Esophagus mucosa (tissue), 1 donor: ENCODE measurements around the gene CLEC16A. TPM values are rescaled to one million over a fixed set of nuclear protein-coding genes. Genes with fewer than 3 reads are reported as not detected.
A peak's percentile ranks its signal among the peaks of the same experiment; 100 is the strongest.

Experiments used
- ATAC-seq: fragments of 200-7000 bp; cut with Tn5 transposase; one replicate; pipeline ENCODE4 v1.9.1; 2020
- total RNA-seq: library from RNA; stranded (reverse); gene quantifications from one replicate; pipeline ENCODE4 v1.2.4, GENCODE V29; 2023
- donor health status: DM: yes; HTN: yes; CAD: no.

Gene CLEC16A
- total RNA-seq, 1 donor from 2014 or later = 17.7 TPM

DNA sequence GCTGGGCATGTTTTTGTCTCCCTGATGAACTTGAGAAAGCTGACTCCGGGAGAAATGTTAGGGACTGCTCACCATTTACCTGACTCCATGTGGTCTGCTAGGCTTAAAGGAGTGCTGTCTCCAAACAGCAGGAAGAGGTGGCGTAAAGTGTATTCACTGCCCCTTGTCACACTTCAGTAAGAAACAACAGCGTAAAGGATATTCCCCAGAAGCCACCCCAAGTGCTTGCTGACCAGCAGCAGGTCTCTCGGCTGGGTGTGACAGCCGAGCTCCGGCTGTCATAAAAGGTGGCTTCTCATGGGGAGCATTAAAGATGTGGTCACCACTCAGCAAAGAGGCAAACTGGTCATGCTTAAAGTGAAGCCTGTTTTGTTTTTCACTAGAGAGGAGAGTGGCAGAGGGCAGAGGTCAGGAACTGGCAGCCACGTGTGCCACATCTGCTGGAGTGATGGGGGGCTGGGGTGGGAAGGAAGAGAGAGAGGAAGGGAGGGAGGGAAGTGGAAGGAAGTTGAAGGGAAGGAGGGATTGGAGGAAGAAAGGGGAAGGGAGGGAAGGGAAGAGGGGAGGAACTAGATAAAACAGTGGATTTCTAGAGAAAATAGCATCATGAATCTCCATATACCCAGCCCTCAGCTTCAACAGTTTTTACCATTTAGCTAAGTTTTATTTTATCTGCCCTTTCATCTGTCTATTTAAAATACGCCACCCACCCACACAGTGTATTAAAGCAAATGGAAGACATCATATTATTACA, 119.3 kb downstream of the CLEC16A start:
- no peak for ATAC-seq

DNA sequence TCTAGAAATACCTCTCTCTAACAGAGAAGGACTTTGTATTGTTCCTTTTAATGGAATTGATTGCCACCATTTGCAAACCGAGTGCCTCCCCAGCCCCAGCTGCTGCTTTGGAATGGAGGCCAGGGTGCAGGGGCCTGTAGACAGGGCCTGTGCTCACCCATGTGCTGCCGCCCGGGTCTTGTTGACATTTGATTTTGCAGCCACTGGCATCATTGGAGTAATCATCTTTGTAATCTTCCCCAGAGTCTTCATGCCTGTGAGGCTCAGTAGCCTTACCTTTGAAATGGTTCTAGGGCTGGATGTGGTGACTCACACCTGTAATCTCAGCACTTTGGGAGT, 119.8 kb downstream of the CLEC16A start:
- no peak for ATAC-seq

DNA sequence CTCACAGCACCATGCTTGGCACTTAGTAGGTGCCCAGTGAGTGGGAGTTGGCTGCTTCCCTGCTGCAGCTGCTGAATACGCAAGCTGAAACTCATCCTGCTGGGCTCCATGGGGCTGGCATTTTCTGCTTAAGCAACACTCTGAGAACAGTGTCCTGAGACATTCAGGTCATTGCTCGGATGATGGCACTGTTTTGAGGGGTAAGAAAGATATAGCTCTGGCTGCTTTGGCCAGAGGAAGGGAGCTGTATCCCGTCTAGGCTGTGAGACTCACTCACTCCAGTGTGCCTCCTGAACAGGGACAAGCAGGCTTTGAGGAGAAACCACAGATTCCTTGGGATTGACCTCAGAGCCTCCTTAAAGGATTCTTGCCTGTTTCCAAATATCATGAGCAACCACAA, 120.5 kb downstream of the CLEC16A start:
- no peak for ATAC-seq

DNA sequence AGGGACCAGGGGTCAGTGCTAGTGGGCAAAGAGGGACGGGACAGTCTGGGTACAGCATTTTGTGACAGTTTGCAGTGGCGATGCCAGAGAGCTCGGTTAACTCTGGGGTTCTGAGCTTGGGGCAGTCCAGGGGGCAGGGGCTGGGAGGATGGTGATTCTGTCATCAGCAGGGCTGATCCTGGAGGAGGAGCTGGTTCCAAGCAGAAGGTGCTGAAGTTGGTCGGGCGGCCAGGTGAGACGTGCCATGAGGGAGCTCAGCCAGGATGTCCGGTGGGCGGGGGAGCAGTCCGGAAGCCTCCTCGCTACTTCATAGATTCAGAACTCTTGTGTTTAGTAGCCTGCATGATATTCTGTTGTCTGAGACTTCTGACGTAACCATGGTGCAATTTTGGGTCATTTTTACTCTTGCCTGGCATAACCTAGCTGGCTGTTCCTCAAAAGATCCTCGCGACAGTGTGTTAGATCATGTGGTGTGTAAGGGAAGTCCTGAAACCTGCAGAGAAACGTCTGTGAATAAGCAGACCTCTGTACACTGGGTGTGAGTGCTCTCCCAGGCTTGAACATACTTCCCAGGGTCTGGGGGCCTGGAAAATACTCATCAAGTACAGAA, 122.0 kb downstream of the CLEC16A start:
- no peak for ATAC-seq

DNA sequence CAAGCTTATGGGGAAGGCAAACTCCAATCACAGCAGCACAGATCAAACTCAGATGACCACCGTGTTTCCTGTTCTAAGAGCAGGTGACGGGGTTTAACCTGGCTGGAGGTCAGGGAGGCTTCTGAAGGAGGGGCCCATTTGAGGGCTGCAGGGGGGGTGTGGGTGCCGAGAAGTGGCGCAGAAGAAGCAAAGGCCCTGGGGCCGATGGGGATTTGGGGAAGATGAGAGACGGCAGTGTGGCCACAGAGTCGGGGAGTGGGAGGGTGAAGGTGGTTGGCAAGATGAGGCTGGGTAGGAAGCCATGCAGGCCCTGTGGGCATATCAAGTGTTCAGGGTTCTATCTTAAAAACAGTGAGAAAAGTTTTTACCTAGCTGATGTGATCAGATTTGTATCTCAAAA, 122.9 kb downstream of the CLEC16A start:
- ATAC-seq = no peak

DNA sequence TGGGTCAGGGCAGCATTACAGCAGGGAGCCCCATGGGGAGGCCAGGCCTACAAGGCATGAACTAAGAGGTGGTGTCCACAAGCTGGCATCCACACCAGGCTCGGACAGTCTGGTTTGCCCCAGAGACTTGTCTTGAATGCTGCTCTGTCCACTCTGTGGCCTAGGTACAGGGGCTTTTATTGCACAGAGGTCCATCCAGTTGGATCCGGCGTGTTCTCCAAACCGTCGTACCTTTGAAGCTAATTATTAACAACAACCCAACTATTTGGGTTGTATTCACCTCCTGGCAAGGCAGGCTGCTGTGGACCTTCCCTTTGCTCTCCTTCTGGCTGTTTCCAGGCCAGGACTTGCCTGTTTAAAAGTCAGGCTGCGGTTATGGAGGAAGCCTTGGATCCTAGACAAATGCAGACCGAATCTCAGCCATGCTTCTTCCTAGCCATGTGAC, 123.4 kb downstream of the CLEC16A start:
- no peak for ATAC-seq

DNA sequence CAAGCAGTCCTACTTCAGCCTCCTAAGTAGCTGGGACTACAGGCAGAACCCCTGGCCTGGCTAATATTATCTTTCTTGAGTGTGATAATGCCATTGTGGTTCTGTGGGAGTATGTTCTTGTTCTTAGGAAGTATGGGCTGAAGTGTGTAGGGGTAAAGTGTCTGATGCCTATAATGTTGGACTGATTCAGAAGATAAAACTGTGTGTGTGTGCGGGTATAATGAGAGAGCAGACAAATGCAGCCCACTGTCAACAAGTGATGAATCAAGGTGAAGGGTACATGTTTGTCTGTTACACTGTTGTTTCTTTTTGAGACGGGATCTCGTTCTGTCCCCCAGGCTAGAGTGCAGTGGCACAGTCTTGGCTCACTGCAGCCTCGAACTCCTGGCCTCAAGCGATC, 127.5 kb downstream of the CLEC16A start:
- no peak for ATAC-seq

DNA sequence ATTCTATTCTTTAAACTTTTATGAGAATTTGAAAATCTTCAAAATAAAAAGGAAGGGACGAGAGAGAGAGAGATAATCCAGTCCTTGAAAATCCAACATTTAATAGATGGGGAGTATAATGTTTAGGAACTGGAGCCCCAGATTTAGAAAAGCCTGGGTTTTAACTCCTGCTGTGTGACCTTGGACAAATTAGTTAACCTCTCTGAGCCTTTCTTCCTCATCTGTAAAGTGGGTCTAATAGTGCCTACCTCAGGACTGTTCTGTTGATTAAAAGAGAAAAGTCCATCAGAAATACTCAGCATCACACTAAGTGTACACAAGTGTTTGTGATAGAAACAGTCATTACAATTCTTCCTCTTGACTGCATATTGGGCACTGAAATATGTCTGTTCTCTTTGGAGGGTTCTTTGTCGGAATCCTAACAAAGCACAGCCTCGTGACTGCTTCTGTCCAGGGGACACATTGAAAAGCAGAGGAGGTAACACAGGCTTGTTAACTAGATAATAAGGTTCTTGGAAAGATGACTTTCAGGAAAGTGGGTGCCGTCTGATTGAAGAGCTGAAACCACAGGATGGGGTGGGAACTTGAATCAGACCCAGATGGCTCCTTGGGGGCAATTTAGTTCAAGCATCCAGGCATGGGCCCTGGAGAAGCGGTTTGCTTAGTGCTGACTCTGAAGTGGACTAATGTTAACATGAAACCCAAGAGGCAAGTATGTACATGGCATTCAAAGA, 128.2 kb downstream of the CLEC16A start:
- ATAC-seq = no peak

DNA sequence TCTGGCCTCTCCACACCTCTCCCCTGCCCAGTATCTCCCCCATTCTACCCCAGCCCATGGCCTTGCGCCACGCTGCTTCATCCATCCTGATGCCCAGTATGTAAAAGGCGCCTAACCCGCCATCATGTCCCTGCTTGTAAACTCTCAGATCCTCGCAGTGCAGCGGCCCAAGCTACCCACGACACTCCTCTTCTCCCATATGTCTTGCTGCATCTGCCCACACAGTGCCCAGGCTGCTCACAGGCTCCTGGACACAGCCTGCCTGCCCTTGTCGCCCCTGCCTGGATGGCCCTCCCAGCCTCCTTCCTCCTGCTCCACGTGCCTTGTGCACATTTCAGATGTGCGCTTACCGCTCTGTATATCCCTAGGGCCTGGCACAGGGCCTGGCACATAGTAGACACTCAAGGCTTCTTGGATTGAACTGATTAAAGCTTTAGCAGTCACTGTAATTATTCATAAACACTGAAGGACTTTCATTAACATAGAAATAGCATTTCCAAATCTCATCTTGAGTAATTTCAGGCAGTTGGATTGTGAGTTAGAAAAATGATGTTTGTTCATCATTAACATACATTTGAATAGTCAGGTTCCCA, 129.1 kb downstream of the CLEC16A start:
- no peak for ATAC-seq

DNA sequence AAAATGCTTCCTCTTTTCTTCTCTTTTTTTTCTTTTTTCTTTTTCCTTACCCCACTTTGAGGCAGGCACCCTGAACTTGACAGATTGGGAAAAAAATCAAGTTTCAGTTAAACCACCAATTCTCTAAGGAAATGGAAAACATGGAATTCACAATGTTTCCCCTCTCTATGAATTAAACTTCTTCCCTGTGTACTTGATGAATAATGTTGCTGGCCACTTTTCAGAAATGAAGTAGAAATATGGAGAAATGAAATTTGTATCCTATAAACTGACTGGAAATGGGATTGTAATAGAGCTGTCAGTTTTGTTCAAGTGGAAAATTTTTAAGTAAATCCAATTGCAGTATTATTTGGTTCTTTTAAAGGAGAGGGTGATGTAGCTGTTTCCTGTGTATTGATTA, 129.8 kb downstream of the CLEC16A start:
- no peak for ATAC-seq

DNA sequence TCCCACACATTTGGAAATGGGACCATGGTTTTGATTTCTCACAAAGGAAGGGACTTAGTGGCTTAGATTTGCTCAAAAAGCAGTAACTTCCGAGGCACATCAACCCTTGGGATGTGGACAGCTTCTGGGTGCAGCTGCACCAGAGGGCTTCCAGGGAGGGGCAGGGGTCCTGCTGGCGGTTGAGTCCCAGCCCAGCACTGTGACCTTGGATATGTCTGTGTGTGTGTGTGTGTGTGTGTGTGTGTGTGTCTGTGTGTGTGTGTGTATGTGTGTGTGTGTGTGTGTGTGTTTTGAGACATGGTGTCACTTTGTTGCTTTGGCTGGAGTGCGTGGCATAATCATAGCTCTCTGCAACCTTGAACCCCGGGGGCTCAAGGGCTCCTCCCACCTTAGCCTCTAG, 130.8 kb downstream of the CLEC16A start:
- no peak for ATAC-seq

DNA sequence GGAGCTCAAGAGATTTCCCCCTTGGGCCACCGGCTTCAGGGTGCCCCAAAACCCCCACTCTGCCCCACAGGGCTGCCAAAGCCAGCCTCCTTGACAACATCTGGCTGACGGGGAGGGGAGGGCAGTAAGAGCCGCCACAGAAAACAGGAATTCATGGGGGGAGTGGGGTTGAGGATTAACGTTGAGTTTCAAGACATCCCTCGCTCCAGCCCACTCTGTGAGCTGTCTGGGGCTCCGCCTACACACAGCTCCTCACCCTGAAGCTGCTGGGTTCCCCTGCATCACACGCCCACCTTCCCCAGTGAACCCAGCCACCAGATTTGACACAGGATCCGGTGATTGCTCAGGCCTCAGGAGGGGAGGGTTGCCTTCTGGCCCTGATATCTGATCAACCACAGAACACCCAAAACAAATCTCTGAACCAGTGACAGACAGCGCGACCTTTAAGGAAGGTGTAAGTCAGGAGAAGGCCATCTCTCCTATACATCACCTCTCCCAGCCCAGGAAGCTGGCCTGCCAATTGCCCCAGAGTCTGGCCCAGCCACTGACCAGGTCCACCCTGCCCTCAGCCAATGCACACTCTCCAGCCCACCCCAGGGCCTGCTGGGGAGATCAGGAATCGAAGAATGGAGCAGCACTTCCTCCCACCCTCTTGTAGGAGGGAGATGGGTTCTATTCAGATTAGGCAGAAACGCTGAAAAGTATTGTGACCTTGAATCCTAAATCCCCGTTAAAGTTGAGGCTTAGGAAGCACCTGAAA, 132.1 kb downstream of the CLEC16A start:
- no peak for ATAC-seq

DNA sequence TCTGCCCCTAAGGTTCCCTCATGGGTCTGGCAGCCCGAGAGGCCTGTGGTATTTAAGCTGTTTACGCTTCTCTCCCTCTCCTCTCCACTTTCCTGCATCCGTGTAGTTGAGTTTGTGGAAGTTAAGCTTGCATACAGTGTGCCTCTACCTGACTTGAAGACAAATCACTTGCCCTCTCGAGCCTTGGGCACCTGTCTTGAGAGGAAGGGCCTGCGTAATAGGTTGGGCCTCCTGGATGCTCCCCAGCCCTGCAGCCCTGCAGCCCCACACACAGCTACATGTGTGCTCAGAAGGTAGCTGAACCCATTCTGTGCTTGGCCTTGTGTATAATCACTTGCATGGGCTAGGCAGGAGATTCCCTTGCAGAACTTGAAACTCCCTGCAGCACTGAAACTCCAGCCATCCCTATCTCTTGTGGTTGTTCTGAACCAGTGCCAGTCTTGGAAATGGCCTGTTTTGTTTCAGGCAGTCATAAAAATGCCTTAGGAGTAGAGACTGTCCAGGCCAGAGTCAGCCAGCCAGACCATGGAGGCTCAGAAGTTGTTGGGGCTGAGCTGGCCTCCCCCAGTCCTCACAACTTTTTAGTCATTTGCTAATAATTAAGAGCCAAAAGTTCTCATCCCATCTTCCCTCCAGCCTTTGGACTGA, 134.6 kb downstream of the CLEC16A start:
- peak; percentile 14 for ATAC-seq

DNA sequence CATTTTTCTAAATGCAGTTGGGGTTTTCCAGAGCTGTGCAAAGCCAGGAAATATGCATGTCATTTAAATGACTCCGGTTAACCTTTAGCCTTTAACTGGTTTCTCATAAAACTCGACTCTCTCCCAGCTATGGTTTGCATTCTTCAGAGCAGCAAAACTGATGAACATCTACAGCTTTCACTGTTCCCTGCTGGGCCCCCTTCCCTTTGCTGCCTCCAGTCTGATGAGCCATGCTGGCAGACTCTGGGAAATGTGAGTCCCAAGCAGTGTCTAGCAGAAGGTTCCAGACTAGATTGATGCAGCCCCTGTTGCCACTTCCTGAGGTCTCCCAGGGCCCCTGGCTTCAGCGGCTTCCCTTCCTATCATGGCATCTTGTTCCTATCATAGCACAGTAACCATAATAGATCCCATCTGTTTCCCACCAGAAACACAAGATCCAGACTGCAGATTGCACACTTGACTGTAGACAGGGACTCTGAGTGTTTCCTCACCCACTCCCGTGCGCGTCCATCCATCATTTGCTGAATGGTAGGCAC, 135.4 kb downstream of the CLEC16A start:
- no peak for ATAC-seq

DNA sequence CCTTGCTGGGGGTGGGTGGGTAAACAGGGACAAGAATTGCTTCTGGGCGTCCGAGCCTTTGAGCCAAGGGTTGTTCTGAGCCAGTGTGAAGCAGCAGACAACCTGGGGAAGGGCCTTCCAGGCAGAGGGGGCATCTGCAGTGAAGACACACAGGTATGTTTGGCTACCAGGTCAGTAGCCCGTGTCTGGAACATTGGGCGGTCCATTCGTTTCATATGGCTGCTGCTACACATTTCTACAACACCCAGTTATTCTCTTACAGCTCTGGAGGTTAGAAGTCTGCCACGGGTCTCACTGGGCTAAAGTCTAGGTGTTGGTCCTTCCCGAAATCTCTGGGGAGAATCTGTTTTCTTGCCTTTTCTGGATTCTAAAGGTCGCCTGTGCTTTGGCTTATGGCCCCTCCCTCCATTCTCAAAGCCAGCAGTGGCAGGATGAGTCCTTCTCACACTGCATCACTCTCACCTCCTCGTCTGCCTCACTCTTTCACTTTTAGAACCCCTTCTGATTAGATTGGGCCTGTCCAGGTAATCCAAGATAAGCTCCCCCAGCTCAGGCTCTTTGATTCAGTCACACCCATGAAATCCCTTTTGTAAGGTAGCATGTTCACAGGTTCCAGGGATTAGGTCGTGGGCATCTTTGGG, 136.1 kb downstream of the CLEC16A start:
- ATAC-seq = no peak

DNA sequence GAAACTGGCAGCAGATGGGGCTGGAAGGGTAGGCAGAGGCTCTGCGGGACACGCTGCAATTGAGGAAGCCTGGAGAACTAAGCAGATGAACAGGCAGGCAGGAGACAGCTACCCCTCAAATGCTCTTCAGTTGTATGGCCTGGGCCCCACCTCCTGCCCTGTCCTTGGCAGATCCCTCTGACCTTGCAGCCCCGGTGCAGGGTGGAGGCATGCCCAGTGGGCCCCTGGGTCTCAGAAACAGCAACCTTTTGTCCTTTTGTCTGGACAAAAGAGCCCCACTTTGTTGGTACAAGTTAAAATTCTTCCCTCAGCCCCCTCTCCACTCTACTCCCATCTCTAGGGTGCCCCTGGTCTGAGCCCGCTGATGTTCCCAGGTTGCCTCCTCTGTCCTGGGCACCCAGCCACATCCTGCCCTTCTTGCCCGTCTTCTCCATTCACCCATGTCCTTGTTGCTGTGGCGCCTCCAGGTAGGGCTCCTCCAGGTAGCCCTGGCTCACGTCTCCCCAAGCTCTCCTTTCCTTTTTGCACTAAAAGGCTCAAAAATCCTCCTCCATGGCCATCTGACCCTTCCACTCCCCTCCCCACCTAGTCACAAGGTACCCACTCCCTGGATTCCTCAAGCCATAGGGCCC, 136.8 kb downstream of the CLEC16A start:
- no peak for ATAC-seq

DNA sequence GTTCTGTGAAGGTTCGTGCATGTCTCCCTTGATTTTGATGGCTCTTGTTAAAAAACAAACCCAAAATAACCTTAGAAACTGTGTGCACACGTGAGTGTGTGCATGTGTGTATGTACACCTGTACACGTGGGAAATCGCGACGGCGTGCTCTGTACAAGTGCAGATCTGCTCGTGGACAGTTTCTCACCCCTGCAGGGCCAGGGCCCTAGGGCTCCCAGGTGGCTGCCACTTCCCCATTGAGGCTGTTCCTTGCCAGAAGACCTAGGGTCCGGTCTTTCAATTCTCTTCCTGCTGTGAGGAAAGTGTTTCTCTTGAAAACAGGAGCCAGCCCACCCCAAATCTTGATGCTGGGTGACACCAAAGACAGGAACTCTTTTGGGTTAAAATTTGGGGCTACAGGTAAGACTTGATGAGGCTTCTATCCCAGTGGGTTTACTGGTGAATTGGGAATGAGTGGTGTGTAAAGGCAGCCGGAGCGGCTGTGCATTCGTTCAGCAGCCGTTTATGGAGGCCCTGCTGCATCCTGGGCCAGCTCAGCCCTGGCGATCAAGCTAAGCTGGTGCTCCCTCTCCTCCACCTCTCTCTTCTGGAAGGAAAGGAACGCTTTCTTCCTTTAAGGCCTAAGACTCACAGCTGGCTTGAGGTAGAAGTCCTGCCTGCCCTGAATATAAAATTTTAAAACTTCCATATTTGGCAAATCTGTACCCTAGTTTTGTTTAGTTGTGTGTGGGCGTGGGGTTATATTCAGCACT, 137.9 kb downstream of the CLEC16A start:
- ATAC-seq = no peak

DNA sequence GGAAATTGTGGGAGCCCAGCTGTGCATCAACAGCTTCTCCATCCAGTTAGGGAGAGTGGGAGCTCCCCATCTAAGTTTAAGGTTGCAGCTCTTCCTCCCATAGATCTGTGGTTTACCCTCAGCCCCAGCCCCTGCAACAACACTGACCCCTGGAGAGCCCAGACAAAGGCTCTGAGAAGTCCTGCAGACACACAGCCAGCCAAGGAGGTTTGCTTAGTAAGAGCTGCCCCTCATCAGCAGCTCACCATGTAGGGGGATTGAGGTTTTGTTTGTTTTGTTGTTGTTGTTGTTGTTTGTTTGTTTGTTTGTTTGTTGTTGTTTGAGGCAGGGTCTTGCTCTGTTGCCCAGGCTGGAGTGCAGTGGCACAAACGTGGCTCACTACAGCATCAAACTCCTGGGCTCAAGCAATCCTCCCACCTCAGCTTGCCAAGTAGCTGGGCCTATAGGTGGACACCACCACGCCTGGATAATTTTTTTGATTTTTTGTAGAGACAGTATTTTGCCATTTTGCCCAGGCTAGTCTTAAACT, 138.6 kb downstream of the CLEC16A start:
- no peak for ATAC-seq

DNA sequence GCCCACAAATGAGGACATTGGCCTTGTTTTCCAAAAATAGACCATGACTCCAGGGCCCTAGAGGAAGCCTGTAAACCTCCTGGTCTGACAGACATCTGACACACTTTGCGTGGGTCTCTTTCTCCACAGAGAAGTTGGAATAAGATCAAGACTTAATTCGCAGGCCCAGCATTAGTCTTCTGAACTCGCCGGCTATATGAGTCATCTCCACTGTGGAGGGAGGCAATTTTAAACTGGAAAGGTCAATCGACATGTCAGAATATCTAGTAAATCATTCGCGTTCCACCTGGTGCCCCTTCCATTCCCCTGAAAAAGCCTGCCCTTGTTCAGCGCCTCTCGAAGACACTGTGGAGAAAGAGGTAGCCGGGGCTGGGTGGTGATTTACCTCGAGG, 140.1 kb downstream of the CLEC16A start:
- ATAC-seq = peak; percentile 40
